GM23338 (cell line): ENCODE data around the gene MST1. TPM values are rescaled to one million over a fixed set of nuclear protein-coding genes. Genes with fewer than 3 reads are reported as not detected.

Experiments used
- ATAC-seq: fragments of 200-7000 bp; cut with Tn5 transposase; 3 replicates; pipeline ENCODE4 v1.9.1; 2020
- DNase-seq: peaks from one replicate; pipeline ENCODE4 v3.0.0-alpha.2; 2015; ENCODE audit warnings: low spot score
- H2AFZ ChIP-seq: fragments of 200-600 bp; sonication (generic); 2 replicates; pipeline ENCODE4 v1.8.0; 2016; ENCODE audit warnings: antibody characterized with exemption, mild to moderate bottlenecking, moderate library complexity
- H3F3A ChIP-seq: fragments of 200-600 bp; sonication (generic); replicated peaks from 2 replicates; pipeline ENCODE4 v1.8.0; 2017; ENCODE audit warnings: antibody characterized with exemption, mixed run types, low read depth
- H3K27ac ChIP-seq: fragments of 200-600 bp; sonication (generic); 2 replicates; pipeline ENCODE4 v1.6.1; 2016; ENCODE audit warnings: low read depth
- H3K27me3 ChIP-seq: fragments of 200-600 bp; sonication (generic); 2 replicates; pipeline ENCODE4 v1.8.0; 2016; ENCODE audit warnings: mild to moderate bottlenecking, mixed run types, moderate library complexity; ENCODE audit not compliant: insufficient read depth
- H3K36me3 ChIP-seq: fragments of 200-600 bp; sonication (generic); 2 replicates; pipeline ENCODE4 v1.8.0; 2016; ENCODE audit warnings: mild to moderate bottlenecking; ENCODE audit not compliant: insufficient read depth
- H3K4me1 ChIP-seq: fragments of 200-600 bp; sonication (generic); 2 replicates; pipeline ENCODE4 v1.8.0; 2016; ENCODE audit warnings: mild to moderate bottlenecking, moderate library complexity; ENCODE audit not compliant: insufficient read depth
- H3K4me2 ChIP-seq: fragments of 200-600 bp; sonication (generic); 2 replicates; pipeline ENCODE4 v1.7.1; 2017; ENCODE audit warnings: mixed run types
- H3K4me3 ChIP-seq: fragments of 200-600 bp; sonication (generic); 2 replicates; pipeline ENCODE4 v1.6.1; 2016; ENCODE audit warnings: mixed run types
- H3K79me2 ChIP-seq: fragments of 200-600 bp; sonication (generic); replicated peaks from 2 replicates; pipeline ENCODE4 v1.8.0; 2017; ENCODE audit warnings: mild to moderate bottlenecking; ENCODE audit not compliant: insufficient read depth
- H3K9me2 ChIP-seq: fragments of 200-600 bp; sonication (generic); 2 replicates; pipeline ENCODE4 v1.8.0; 2017; ENCODE audit not compliant: insufficient read depth
- H4K20me1 ChIP-seq: fragments of 200-600 bp; sonication (generic); replicated peaks from 2 replicates; pipeline ENCODE4 v1.8.0; 2017; ENCODE audit warnings: mild to moderate bottlenecking; ENCODE audit not compliant: insufficient read depth
- H3K27ac Mint-ChIP-seq: 2 replicates; pipeline ENCODE4 v1.8.0; 2020; ENCODE audit warnings: inconsistent platforms, mild to moderate bottlenecking, moderate library complexity, mixed read lengths
- H3K27me3 Mint-ChIP-seq: 3 replicates; pipeline ENCODE4 v1.8.0; 2022; ENCODE audit warnings: low read depth, mild to moderate bottlenecking, moderate library complexity, mixed read lengths, inconsistent platforms; ENCODE audit not compliant: insufficient read depth, poor library complexity
- H3K36me3 Mint-ChIP-seq: 3 replicates; pipeline ENCODE4 v1.8.0; 2021; ENCODE audit warnings: low read depth, mild to moderate bottlenecking, inconsistent platforms, moderate library complexity, mixed read lengths
- H3K4me1 Mint-ChIP-seq: 3 replicates; pipeline ENCODE4 v1.8.0; 2020; ENCODE audit warnings: mild to moderate bottlenecking, inconsistent platforms, mixed read lengths
- H3K4me3 Mint-ChIP-seq: 3 replicates; pipeline ENCODE4 v1.8.0; 2021; ENCODE audit warnings: moderate library complexity, mild to moderate bottlenecking, inconsistent platforms, mixed read lengths
- H3K9me3 Mint-ChIP-seq: 3 replicates; pipeline ENCODE4 v1.8.0; 2020; ENCODE audit warnings: moderate library complexity, mild to moderate bottlenecking, inconsistent platforms, mixed read lengths
- CREB1 ChIP-seq: fragments of 250-450 bp; sonication (Bioruptor Pico); IDR thresholded peaks from 2 replicates; pipeline ENCODE4 v1.5.0; 2020; ENCODE audit warnings: low read depth, mild to moderate bottlenecking, moderate library complexity
- CTCF ChIP-seq, 2 experiments: fragments of 200-600 bp in 1 of 2; sonication (generic) in 1 of 2; conservative IDR thresholded peaks; 2 replicates each; pipeline versions ENCODE4 v1.5.1 to v1.6.1; 2016 to 2017; ENCODE audit warnings: antibody characterized with exemption in 2 of 2, low read depth in 2 of 2, mild to moderate bottlenecking in 2 of 2, moderate library complexity in 1 of 2
- NANOG ChIP-seq: IDR thresholded peaks from 2 replicates; pipeline ENCODE4 v1.6.1; 2016; ENCODE audit warnings: antibody characterized with exemption, borderline replicate concordance
- STAT1 ChIP-seq: IDR thresholded peaks from one replicate; pipeline ENCODE4 v1.6.1; 2016; ENCODE audit warnings: antibody characterized with exemption; ENCODE audit not compliant: unreplicated experiment
- ZNF331 ChIP-seq: fragments of 250-450 bp; sonication (Bioruptor Pico); IDR thresholded peaks from 2 replicates; pipeline ENCODE4 v1.5.0; 2020; ENCODE audit warnings: low read depth, mild to moderate bottlenecking, moderate library complexity
- ZNF462 ChIP-seq: fragments of 250-450 bp; sonication (Bioruptor Pico); IDR thresholded peaks from 2 replicates; pipeline ENCODE4 v1.5.0; 2020; ENCODE audit warnings: mild to moderate bottlenecking, moderate library complexity
- polyA plus RNA-seq: library from polyadenylated mRNA; unstranded; fragments of >200 nt; fragmentation: Nextera tagmentation; extraction: Ambion mirVana; gene quantifications from 2 replicates; pipeline ENCODE4 v1.2.1, GENCODE V29; 2016
- total RNA-seq: library from RNA; depleted of rRNA; stranded (reverse); fragments of >200 nt; shearing (Covaris generic); gene quantifications from 2 replicates; pipeline ENCODE4 v1.2.3, GENCODE V29; 2014

The MST1 gene
- total and polyA plus RNA-seq, 2 experiments from 2014 or later, result 5.9 to 11.1 TPM

GRCh38 chr3:49652903-49653415 is 36.3 kb downstream of the MST1 start:
- Histone ChIP-seq H3K4me2 (no peak overlapping the region), H3K9me2 (no peaks in the 10 kb centered on the region), H3K4me1 (no peaks in the 10 kb centered on the region), H3F3A (no peaks in the 10 kb centered on the region), H3K36me3 (no peaks in the 10 kb centered on the region), H3K27me3 (no peaks in the 10 kb centered on the region), H3K4me3 (no peak overlapping the region), H4K20me1 (no peaks in the 10 kb centered on the region), H3K79me2 (no peaks in the 10 kb centered on the region), H2AFZ (no peak overlapping the region), H3K27ac (no peak overlapping the region)
- no peaks in the 10 kb centered on the region for H3K36me3 Mint-ChIP-seq
- peaks cover 16% of the 10 kb centered on the region for H3K27me3 Mint-ChIP-seq
- H3K4me1 Mint-ChIP-seq, result peaks cover 4% of the 10 kb centered on the region; the same call in 1 of the 3 replicates
- no peaks in the 10 kb centered on the region for H3K9me3 Mint-ChIP-seq
- ATAC-seq (no peak), DNase-seq (no peak)
- no peak for TF ChIP-seq ZNF462 (CRISPR knock-in tag)
- no peak for TF ChIP-seq CTCF (conservative IDR thresholded peaks at IDR 0.05; ENCODE audit: low read depth in 2 of 2)
- no peak for TF ChIP-seq NANOG
- TF ChIP-seq ZNF331, result no peak
- TF ChIP-seq CREB1 (CRISPR knock-in tag), result no peak
- no peak for TF ChIP-seq STAT1
- H3K4me3 Mint-ChIP-seq, result no peak overlapping the region
- H3K27ac Mint-ChIP-seq, result no peak overlapping the region
